ENCODE measurements around the gene SIGLECL1.
"Not testable (repeated sequence)": the region's sequence is repeated elsewhere in the genome, so short reads cannot be mapped to it uniquely, and the experiment has no call there.

The SIGLECL1 gene

DNA sequence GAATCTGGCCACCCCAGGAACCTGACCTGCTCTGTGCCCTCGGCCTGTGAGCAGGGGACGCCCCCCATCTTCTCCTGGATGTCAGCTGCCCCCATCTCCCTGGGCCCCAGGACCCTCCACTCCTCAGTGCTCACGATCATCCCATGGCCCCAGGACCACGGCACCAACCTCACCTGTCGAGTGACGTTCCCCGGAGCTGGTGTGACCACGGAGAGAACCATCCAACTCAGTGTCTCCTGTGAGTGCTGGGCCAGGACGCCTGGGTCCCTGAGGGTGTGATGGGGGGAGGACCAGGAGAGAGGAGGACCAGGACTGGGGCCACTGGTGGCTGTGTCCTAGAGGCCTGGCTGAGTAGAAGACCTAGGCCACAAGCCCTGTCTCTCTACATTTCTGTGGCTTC, 39.0 kb upstream of the SIGLECL1 start:
- no peak overlapping the region for H3K4me3 ChIP-seq (replicated peaks; ENCODE audit: low read depth, low read length)
- TF ChIP-seq, protein P1, sequence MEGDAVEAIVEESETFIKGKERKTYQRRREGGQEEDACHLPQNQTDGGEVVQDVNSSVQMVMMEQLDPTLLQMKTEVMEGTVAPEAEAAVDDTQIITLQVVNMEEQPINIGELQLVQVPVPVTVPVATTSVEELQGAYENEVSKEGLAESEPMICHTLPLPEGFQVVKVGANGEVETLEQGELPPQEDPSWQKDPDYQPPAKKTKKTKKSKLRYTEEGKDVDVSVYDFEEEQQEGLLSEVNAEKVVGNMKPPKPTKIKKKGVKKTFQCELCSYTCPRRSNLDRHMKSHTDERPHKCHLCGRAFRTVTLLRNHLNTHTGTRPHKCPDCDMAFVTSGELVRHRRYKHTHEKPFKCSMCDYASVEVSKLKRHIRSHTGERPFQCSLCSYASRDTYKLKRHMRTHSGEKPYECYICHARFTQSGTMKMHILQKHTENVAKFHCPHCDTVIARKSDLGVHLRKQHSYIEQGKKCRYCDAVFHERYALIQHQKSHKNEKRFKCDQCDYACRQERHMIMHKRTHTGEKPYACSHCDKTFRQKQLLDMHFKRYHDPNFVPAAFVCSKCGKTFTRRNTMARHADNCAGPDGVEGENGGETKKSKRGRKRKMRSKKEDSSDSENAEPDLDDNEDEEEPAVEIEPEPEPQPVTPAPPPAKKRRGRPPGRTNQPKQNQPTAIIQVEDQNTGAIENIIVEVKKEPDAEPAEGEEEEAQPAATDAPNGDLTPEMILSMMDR (IDR thresholded peaks at IDR 0.05; ENCODE audit: low read length, missing control alignments), result no peak
- DNase-seq (ENCODE audit: low read depth), result no peak

GRCh38 chr19:51219307-51219706, 31.6 kb upstream of the SIGLECL1 start:
- H3K4me3 ChIP-seq (replicated peaks; ENCODE audit: low read depth, low read length), result no peak overlapping the region
- TF ChIP-seq, protein P1 (IDR thresholded peaks at IDR 0.05; ENCODE audit: low read length, missing control alignments), result no peak
- no peak for DNase-seq (ENCODE audit: low read depth)

- H3K4me3 ChIP-seq (replicated peaks; ENCODE audit: low read depth, low read length), result no peak overlapping the region
- TF ChIP-seq, protein P1 (IDR thresholded peaks at IDR 0.05; ENCODE audit: low read length, missing control alignments), result no peak
- DNase-seq (ENCODE audit: low read depth), result no peak
Measured at GRCh38 chr19:51219971-51220370, 30.9 kb upstream of the SIGLECL1 start.

DNA sequence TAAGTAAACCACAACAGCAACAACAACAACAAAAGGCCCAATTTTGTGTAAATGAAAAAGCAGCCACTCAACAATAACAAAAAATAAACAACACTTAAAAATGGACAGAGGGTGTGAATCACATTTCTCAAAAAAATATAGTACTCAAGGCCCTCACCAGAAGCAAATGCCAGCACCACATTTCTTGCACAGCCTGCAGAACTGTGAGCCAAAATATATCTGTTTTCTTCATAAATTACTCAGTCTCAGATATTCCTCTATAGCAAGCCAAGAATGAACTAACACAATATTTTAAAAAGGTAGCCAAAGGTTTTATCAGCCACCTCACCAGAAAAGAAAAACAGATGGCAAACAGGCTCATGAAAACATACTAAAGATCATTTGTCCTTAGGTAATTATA, 29.9 kb upstream of the SIGLECL1 start:
- no peak for DNase-seq (ENCODE audit: low read depth)
- TF ChIP-seq, protein P1 (IDR thresholded peaks at IDR 0.05; ENCODE audit: low read length, missing control alignments), result no peak
- no peak overlapping the region for H3K4me3 ChIP-seq (replicated peaks; ENCODE audit: low read depth, low read length)

- TF ChIP-seq, protein P1 (IDR thresholded peaks at IDR 0.05; ENCODE audit: low read length, missing control alignments), result no peak
- DNase-seq (ENCODE audit: low read depth), result no peak
- no peak overlapping the region for H3K4me3 ChIP-seq (replicated peaks; ENCODE audit: low read depth, low read length)
Measured at GRCh38 chr19:51224163-51224641, 26.7 kb upstream of the SIGLECL1 start.

DNA sequence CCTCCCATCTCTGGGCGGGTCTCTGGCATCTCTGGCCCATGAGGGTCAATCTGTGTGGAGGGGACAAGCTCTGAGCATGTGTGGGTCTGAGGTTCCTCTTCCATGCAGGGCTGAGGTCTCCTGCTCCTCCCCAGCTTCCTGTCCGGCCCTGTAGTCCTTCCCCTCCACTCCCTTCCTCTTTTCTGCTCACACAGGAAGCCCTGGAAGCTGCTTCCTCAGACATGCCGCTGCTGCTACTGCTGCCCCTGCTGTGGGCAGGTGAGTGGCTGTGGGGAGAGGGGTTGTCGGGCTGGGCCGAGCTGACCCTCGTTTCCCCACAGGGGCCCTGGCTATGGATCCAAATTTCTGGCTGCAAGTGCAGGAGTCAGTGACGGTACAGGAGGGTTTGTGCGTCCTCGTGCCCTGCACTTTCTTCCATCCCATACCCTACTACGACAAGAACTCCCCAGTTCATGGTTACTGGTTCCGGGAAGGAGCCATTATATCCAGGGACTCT, 25.9 kb upstream of the SIGLECL1 start, which contains the start of gene CD33:
Gene CD33, plus strand, starts transcription at position 183 of the 496 bp plus-strand sequence. Its CDS starts 39 bp downstream, at position 222.
- H3K4me3 ChIP-seq (replicated peaks; ENCODE audit: low read depth, low read length); DNase-seq (ENCODE audit: low read depth): not testable (repeated sequence)

- no peak overlapping the region for H3K4me3 ChIP-seq (replicated peaks; ENCODE audit: low read depth, low read length)
- no peak for DNase-seq (ENCODE audit: low read depth)
- TF ChIP-seq, protein P1 (IDR thresholded peaks at IDR 0.05; ENCODE audit: low read length, missing control alignments), result no peak
Measured at GRCh38 chr19:51226067-51226466, 24.8 kb upstream of the SIGLECL1 start.

Data from fibroblast of pulmonary artery (primary cell).